HG02678 (cell line): ENCODE measurements around the gene ENAH.
A peak's percentile ranks its signal among the peaks of the same experiment; 100 is the strongest.
"Not testable (repeated sequence)": the region's sequence is repeated elsewhere in the genome, so short reads cannot be mapped to it uniquely, and the experiment has no call there.

Source experiments
- ATAC-seq: cut with Tn5 transposase; IDR thresholded peaks from one replicate; pipeline ENCODE4 v1.9.1; 2021; ENCODE audit warnings: mild to moderate bottlenecking, moderate library complexity; ENCODE audit not compliant: unreplicated experiment

ENAH gene

GRCh38 chr1:225476100-225476511 is 176.8 kb downstream of the ENAH start:
- no peak for ATAC-seq

GRCh38 chr1:225474986-225475820 is 177.7 kb downstream of the ENAH start:
- peak; percentile 64 for ATAC-seq

- peak; percentile 17 for ATAC-seq
Observed at GRCh38 chr1:225474439-225474985, 178.4 kb downstream of the ENAH start.

GRCh38 chr1:225473676-225474438 is 179.1 kb downstream of the ENAH start:
- not testable (repeated sequence) for ATAC-seq

- not testable (repeated sequence) for ATAC-seq
Observed at GRCh38 chr1:225473266-225473665, 179.7 kb downstream of the ENAH start.

- ATAC-seq = no peak
Observed at GRCh38 chr1:225471453-225472301, 181.2 kb downstream of the ENAH start.

GRCh38 chr1:225471109-225471452 is 181.8 kb downstream of the ENAH start:
- no peak for ATAC-seq

- ATAC-seq = no peak
Observed at GRCh38 chr1:225470211-225471108, 182.5 kb downstream of the ENAH start.

- no peak for ATAC-seq
Observed at GRCh38 chr1:225469051-225469450, 183.9 kb downstream of the ENAH start.

GRCh38 chr1:225468270-225469020 is 184.5 kb downstream of the ENAH start:
- no peak for ATAC-seq

- ATAC-seq = peak; percentile 96
Observed at GRCh38 chr1:225467193-225468020, 185.5 kb downstream of the ENAH start.

GRCh38 chr1:225466848-225467192 is 186.1 kb downstream of the ENAH start:
- no peak for ATAC-seq

GRCh38 chr1:225465793-225466517 is 187.0 kb downstream of the ENAH start:
- ATAC-seq = no peak

GRCh38 chr1:225464851-225465792 is 187.8 kb downstream of the ENAH start:
- ATAC-seq = no peak

- no peak for ATAC-seq
Observed at GRCh38 chr1:225462714-225463574, 190.0 kb downstream of the ENAH start.

- ATAC-seq = no peak
Observed at GRCh38 chr1:225462429-225462713, 190.6 kb downstream of the ENAH start.
